NOMO-1 treated with DMSO at 0.1 percent for 48 hours (cell line): ENCODE results near the gene ZNF30.
"Not testable (repeated sequence)": the region's sequence is repeated elsewhere in the genome, so short reads cannot be mapped to it uniquely, and the experiment has no call there.

Experiments used
- DNase-seq: peaks from one replicate; lab custom pipeline; 2025; ENCODE audit not compliant: unreplicated experiment; lab: John Stamatoyannopoulos, UW

Gene ZNF30

GRCh38 chr19:34926685-34927375 is at the start of gene ZNF30:
Gene ZNF30 (plus strand): TSS chr19:34926903. CDS start chr19:34929948, 3,045 bp downstream.
- no peak for DNase-seq

- DNase-seq: no peak
Observed at GRCh38 chr19:34879563-34879962, 47.1 kb upstream of the ZNF30 start.

DNA sequence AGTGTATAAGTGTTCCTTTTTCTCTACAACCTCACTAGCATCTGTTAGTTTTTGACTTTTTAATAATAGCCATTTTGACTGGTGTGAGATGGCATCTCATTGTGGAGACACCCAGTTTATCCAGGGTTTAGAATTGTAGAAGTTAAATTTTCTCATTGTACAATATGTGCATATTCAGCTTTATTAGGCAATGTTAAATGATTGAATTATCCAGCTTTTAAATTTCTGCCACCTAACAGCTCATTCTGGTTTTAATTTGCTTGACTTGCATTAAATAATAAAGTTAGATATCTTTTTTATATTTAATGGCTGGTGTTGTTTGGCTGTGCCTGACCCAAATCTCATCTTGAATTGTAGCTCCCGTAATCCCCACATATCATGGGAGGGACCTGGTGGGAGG is 46.7 kb upstream of the ZNF30 start:
- no peak for DNase-seq

- DNase-seq: no peak
Observed at GRCh38 chr19:34881982-34882381, 44.7 kb upstream of the ZNF30 start.

- no peak for DNase-seq
Observed at GRCh38 chr19:34888091-34888490, 38.6 kb upstream of the ZNF30 start.

DNA sequence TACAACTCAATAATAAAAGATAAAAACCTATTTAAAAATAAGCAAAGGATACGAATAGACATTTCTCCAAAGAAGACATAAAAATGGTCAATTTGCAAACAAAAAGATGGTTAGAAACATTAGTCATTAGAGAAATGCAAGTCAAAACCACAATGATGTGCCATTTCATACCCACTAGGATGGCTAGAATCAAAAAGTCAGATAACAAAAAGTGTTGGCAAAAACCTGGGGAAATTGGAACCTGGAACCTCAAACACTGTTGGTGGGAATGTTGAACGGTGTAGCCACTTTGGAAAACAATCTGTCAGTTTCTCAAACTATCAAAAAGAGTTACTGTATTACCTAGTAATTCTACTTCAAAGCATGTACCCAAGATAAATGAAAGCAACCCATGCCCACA is 26.5 kb upstream of the ZNF30 start:
- no peak for DNase-seq

DNA sequence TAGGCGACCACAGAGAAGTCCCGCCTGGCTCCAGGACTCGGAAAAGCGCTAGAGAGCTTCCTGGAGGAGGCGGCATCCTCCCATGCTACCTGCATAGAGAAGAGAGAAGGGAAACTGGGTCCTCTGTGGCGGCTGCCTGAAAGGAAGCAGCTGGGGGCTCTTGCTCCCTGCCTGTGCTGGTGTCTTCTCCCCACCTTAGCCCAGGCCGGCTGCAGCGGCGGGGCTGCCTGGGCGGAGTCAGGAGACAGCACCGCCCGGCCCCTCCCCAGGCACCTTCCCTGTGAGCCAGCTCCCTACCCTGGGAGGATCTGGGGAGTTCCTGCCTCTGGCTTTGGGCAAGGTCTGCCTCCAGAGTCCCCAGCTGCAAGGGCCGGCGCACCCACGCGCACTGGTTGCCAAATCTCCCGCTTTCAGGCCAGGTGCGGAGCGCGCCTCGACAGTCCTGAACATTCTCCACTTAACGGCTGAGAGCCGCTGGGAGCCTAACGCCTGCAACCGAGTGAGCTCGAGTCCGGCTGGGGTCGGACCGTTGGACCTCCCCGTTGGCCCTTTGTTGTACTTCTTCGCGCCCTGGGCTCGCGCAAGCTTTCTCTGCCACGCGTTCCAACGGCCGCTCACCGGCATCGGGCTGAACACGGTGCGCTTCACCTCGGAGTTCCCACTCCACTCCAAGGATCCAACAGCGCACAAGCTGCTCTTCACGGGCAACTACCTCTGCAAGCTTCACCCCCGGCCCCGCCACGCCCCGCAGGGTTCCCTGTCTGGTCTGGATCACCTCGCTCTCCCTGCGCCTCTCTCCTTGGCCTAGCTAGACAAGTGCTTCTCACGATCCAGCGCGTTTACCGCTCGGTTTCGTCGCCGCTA is 21.8 kb upstream of the ZNF30 start:
- DNase-seq: no peak

DNA sequence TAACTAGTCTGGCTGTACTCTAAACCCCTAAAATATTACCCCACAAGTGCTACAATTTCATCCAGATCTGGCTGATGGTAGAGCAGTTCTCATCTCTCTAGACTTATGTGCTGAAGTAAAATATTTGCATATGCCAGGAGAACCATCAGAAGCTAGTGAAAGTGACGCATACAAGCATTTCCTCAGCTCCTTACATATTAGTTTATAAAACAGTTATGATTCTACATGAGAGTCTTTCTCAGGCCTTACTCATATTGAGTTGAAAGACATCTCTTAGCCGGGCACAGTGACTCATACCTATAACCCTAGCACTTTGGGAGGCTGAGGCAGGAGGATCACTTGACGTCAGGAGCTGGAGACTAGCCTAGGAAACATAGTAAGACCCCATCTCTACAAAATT is 15.9 kb upstream of the ZNF30 start:
- DNase-seq: no peak

DNA sequence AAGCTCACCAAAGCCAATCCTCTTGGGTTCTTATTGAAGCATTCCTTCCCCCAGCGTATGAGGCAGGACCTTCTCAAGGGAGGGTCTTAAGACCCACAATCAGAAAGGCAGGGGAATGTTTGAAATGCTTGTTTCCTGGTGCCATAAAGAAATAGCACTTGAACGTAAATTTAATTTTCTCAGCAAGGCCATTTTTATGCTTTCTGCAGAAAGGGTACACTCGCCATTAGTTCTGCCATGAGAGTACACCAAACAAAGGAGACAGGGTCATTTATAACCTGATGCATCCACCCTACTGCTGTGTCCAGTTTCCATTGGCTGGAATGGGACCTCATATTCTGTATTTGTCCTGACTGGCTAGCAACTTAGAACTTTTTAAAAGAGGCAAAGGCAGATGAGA is 9.6 kb upstream of the ZNF30 start:
- not testable (repeated sequence) for DNase-seq

DNA sequence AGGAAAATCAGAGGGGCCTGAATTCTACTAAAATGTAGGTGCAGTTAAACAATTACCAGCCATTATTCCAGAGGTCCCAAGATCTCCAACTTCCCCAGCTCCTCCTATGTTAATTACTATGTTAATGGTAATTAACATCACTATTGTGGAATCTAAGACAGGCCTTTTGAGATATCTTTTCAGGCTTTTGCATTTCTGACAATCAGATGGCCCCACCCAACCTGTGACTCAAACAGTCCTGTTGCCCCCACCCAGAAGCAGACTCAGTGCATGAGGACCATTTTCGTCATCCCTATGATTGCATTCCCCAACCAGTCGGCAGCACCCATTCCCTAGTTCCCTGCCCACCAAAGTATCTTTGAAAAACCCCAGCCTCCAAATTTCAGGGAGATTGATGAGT is 8.5 kb upstream of the ZNF30 start:
- DNase-seq: no peak

DNA sequence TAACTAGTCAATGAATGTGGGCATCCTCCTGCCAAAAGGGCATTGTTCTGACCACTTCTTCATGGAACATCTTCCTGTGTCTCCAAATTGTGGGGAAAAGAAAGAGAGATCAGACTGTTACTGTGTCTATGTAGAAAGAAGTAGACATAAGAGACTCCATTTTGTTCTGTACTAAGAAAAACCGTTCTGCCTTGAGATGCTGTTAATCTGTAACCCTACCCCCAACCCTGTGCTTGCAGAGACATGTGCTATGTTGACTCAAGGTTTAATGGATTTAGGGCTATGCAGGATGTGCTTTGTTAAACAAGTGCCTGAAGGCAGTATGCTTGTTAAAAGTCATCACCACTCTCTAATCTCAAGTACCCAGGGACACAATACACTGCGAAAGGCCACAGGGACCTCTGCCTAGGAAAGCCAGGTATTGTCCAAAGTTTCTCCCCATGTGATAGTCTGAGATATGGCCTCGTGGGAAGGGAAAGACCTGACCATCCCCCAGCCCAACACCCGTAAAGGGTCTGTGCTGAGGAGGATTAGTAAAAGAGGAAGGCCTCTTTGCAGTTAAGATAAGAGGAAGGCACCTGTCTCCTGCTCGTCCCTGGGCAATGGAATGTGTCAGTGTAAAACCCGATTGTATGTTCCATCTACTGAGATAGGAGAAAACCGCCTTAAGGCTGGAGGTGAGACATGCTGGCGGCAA is 6.5 kb upstream of the ZNF30 start:
- not testable (repeated sequence) for DNase-seq

- no peak for DNase-seq
Observed at GRCh38 chr19:34925278-34925855, 1.3 kb upstream of the ZNF30 start.

GRCh38 chr19:34926361-34926684 is 380 bp upstream of the ZNF30 start:
- no peak for DNase-seq

- no peak for DNase-seq
Observed at GRCh38 chr19:34932494-34932893, 5.8 kb downstream of the ZNF30 start.

- no peak for DNase-seq
Observed at GRCh38 chr19:34936184-34936583, 9.5 kb downstream of the ZNF30 start.

DNA sequence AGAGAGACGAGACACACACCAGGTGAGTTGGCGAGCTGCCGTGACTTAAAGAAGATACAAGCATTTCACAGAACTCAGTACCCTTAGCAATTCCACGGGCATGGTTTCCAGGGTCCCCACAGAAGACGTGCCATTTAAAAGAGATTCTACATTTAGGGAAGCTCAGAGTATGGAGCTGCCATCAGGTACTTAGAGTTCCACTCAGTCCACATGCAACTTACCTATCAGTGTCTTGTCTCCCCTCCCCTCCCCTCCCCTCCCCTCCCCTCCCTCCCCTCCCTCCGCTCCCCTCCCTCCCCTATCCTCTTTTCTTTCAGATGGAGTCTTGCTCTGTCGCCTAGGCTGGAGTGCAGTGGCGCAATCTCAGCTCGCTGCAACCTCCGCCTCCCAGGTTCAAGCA is 12.2 kb downstream of the ZNF30 start:
- DNase-seq: no peak

- DNase-seq: no peak
Observed at GRCh38 chr19:34943861-34944573, 17.3 kb downstream of the ZNF30 start.

DNA sequence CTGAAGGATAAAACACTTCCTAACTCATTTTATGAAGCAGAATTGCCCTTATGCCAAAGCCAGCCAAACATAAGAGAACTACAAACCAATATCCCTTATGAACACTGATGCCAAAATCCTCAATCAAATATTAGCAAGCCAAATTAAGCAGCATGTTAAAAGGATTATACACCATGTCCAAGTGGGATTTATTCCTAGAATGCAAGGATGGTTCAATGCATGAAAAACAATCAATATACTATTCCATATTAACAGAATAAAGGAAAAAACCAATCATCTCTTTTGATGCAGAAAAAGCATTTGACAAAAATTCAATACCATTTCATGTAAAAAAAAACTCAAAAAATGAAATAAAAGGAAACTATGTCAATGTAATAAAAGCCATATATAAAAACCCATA is 26.4 kb downstream of the ZNF30 start:
- DNase-seq: no peak

GRCh38 chr19:34957830-34958751 is 31.4 kb downstream of the ZNF30 start:
- no peak for DNase-seq

DNA sequence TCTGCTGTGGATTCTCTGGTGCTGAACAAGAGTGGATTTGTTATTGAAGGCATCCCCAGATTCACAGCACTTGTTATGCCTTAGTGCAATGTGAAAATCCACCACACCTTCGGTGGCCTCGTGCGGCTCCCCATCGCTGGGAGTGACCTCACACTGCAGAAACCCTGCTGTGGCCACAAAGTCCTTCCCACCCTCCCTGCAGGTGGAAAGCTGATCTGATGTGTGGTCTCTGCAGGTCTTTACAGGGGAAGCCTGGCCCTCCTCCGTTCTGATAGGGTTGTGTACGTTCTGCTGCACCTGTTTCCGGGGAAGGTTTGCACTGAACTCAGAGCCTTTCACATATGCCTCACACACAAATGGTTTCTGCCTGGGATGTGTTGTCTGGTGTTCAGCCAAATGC is 32.3 kb downstream of the ZNF30 start:
- DNase-seq: no peak
